SK-N-SH treated with all-trans-retinoic acid at 6 μM for 48 hours (cell line): ENCODE measurements around the gene IFT122.
A peak's percentile ranks its signal among the peaks of the same experiment; 100 is the strongest.

ENCODE experiments used
- ATAC-seq: fragments of 200-7000 bp; cut with Tn5 transposase; 3 replicates; pipeline ENCODE4 v1.9.1; 2020; ENCODE audit warnings: mild to moderate bottlenecking, moderate library complexity
- BACH2 ChIP-seq: fragments of 250-450 bp; sonication (Bioruptor Pico); IDR thresholded peaks from 2 replicates; pipeline ENCODE4 v1.9.0; 2021; ENCODE audit warnings: mild to moderate bottlenecking, borderline replicate concordance
- CREB5 ChIP-seq: fragments of 250-450 bp; sonication (Bioruptor Pico); IDR thresholded peaks from 2 replicates; pipeline ENCODE4 v1.5.1; 2020; ENCODE audit warnings: low read depth, mild to moderate bottlenecking, moderate library complexity
- CSDC2 ChIP-seq: fragments of 250-450 bp; sonication (Bioruptor Pico); IDR thresholded peaks from 2 replicates; pipeline ENCODE4 v1.5.0; 2020; ENCODE audit warnings: mild to moderate bottlenecking, moderate library complexity
- ESRRG ChIP-seq: fragments of 250-450 bp; sonication (Bioruptor Pico); IDR thresholded peaks from 2 replicates; pipeline ENCODE4 v1.6.1; 2021; ENCODE audit warnings: mild to moderate bottlenecking
- GLIS3 ChIP-seq: fragments of 250-450 bp; sonication (Bioruptor Pico); IDR thresholded peaks from 2 replicates; pipeline ENCODE4 v1.5.0; 2020; ENCODE audit warnings: mild to moderate bottlenecking, moderate library complexity
- ISL1 ChIP-seq: fragments of 250-450 bp; sonication (Bioruptor Pico); IDR thresholded peaks from 2 replicates; pipeline ENCODE4 v2.1.2; 2022; ENCODE audit warnings: mild to moderate bottlenecking, moderate library complexity
- OSR1 ChIP-seq: fragments of 250-450 bp; sonication (Bioruptor Pico); IDR thresholded peaks from 2 replicates; pipeline ENCODE4 v1.8.0; 2022; ENCODE audit warnings: moderate library complexity, mild to moderate bottlenecking, inconsistent platforms
- PATZ1 ChIP-seq: fragments of 250-450 bp; sonication (Bioruptor Pico); IDR thresholded peaks from 2 replicates; pipeline ENCODE4 v1.8.0; 2020; ENCODE audit warnings: mild to moderate bottlenecking, moderate library complexity, borderline replicate concordance
- POU6F1 ChIP-seq: fragments of 250-450 bp; sonication (Bioruptor Pico); IDR thresholded peaks from 2 replicates; pipeline ENCODE4 v1.8.0; 2021; ENCODE audit warnings: low read depth, mild to moderate bottlenecking, moderate library complexity, borderline replicate concordance
- PPARA ChIP-seq: fragments of 250-450 bp; sonication (Bioruptor Pico); IDR thresholded peaks from 2 replicates; pipeline ENCODE4 v1.5.0; 2020; ENCODE audit warnings: mild to moderate bottlenecking, borderline replicate concordance
- RARB ChIP-seq: fragments of 250-450 bp; sonication (Bioruptor Pico); IDR thresholded peaks from 2 replicates; pipeline ENCODE4 v1.8.0; 2021; ENCODE audit warnings: mild to moderate bottlenecking, moderate library complexity
- SNAI2 ChIP-seq: fragments of 250-450 bp; sonication (Bioruptor Pico); IDR thresholded peaks from 2 replicates; pipeline ENCODE4 v1.5.0; 2020; ENCODE audit warnings: mild to moderate bottlenecking, moderate library complexity
- TCF4 ChIP-seq: fragments of 250-450 bp; sonication (Bioruptor Pico); IDR thresholded peaks from 2 replicates; pipeline ENCODE4 v1.8.0; 2021; ENCODE audit warnings: mild to moderate bottlenecking, moderate library complexity, borderline replicate concordance
- TOX ChIP-seq: fragments of 250-450 bp; sonication (Bioruptor Pico); IDR thresholded peaks from 2 replicates; pipeline ENCODE4 v1.8.0; 2021; ENCODE audit warnings: mild to moderate bottlenecking, moderate library complexity, borderline replicate concordance
- TSHZ2 ChIP-seq: fragments of 250-450 bp; sonication (Bioruptor Pico); IDR thresholded peaks from 2 replicates; pipeline ENCODE4 v1.5.0; 2020; ENCODE audit warnings: mild to moderate bottlenecking, moderate library complexity
- ZC3H10 ChIP-seq: fragments of 250-450 bp; sonication (Bioruptor Pico); IDR thresholded peaks from 2 replicates; pipeline ENCODE4 v1.5.1; 2021; ENCODE audit warnings: mild to moderate bottlenecking, moderate library complexity
- ZFP3 ChIP-seq: fragments of 250-450 bp; sonication (Bioruptor Pico); IDR thresholded peaks from 2 replicates; pipeline ENCODE4 v1.5.0; 2020; ENCODE audit warnings: mild to moderate bottlenecking, moderate library complexity
- ZFP30 ChIP-seq: fragments of 450-650 bp; formaldehyde crosslinking; IDR thresholded peaks from 2 replicates; pipeline ENCODE4 v1.5.0; 2022; ENCODE audit warnings: mild to moderate bottlenecking, moderate library complexity
- ZNF565 ChIP-seq: fragments of 450-650 bp; formaldehyde crosslinking; conservative IDR thresholded peaks from 2 replicates; pipeline ENCODE4 v1.5.0; 2020; ENCODE audit warnings: low read depth, mild to moderate bottlenecking, moderate library complexity
- ZNF70 ChIP-seq: fragments of 450-650 bp; formaldehyde crosslinking; IDR thresholded peaks from 2 replicates; pipeline ENCODE4 v1.5.0; 2020; ENCODE audit warnings: mild to moderate bottlenecking, moderate library complexity
- ZNF8 ChIP-seq: fragments of 450-650 bp; formaldehyde crosslinking; IDR thresholded peaks from 2 replicates; pipeline ENCODE4 v1.5.0; 2020; ENCODE audit warnings: mild to moderate bottlenecking, moderate library complexity

Gene IFT122

GRCh38 chr3:129565902-129566301 is 125.9 kb downstream of the IFT122 start:
- TF ChIP-seq CREB5 (CRISPR knock-in tag), result no peak
- TF ChIP-seq ZNF8, result no peak
- TF ChIP-seq PATZ1 (CRISPR knock-in tag), result no peak
- no peak for TF ChIP-seq TCF4
- TF ChIP-seq BACH2 (CRISPR knock-in tag), result no peak
- no peak for TF ChIP-seq ZNF565 (CRISPR knock-in tag)
- no peak for TF ChIP-seq SNAI2 (CRISPR knock-in tag)
- no peak for TF ChIP-seq PPARA
- no peak for TF ChIP-seq TOX (CRISPR knock-in tag)
- ATAC-seq, result no peak

GRCh38 chr3:129567176-129567705 is 127.2 kb downstream of the IFT122 start:
- TF ChIP-seq TCF4 (peak; percentile 82), ZFP3 (CRISPR knock-in tag) (peak; percentile 80; the same call in 1 of the 2 replicates), BACH2 (CRISPR knock-in tag) (no peak)
- ATAC-seq, result peak; percentile 75

GRCh38 chr3:129567939-129568338 is 127.9 kb downstream of the IFT122 start:
- TF ChIP-seq ISL1 (CRISPR knock-in tag), result no peak
- no peak for TF ChIP-seq TOX (CRISPR knock-in tag)
- no peak for TF ChIP-seq BACH2 (CRISPR knock-in tag)
- no peak for TF ChIP-seq TSHZ2 (CRISPR knock-in tag)
- ATAC-seq, result no peak

GRCh38 chr3:129569856-129570255 is 129.8 kb downstream of the IFT122 start:
- no peak for ATAC-seq
- TF ChIP-seq ISL1 (CRISPR knock-in tag) (no peak), POU6F1 (CRISPR knock-in tag) (no peak), CSDC2 (CRISPR knock-in tag) (no peak), ZC3H10 (CRISPR knock-in tag) (no peak), PPARA (no peak), GLIS3 (CRISPR knock-in tag) (no peak), ZNF70 (CRISPR knock-in tag) (no peak), RARB (CRISPR knock-in tag) (no peak), OSR1 (CRISPR knock-in tag) (no peak), BACH2 (CRISPR knock-in tag) (no peak), ZFP30 (no peak), ZFP3 (CRISPR knock-in tag) (no peak), TCF4 (no peak), ZNF8 (no peak), ESRRG (CRISPR knock-in tag) (no peak), SNAI2 (CRISPR knock-in tag) (no peak)
